SK-N-MC (cell line): Measurements from ENCODE around the gene MAGEA11.
"Not testable (repeated sequence)": the region's sequence is repeated elsewhere in the genome, so short reads cannot be mapped to it uniquely, and the experiment has no call there.

Experiments used
- EZH2 ChIP-seq: fragments of 200-600 bp; sonication (generic); IDR thresholded peaks from one replicate; pipeline ENCODE4 v1.6.1; 2017; ENCODE audit warnings: antibody characterized with exemption
- POLR2AphosphoS5 ChIP-seq: IDR thresholded peaks from 2 replicates; pipeline ENCODE4 v1.6.1; 2012; ENCODE audit warnings: mild to moderate bottlenecking, low read depth, low read length, borderline replicate concordance

GRCh38 chrX:149758715-149759078, 46.8 kb downstream of the MAGEA11 start:
- not testable (repeated sequence) for TF ChIP-seq POLR2AphosphoS5, EZH2
